Stimulated activated CD8-positive, alpha-beta memory T cell treated with anti-CD3 and anti-CD28 coated beads, Interleukin-12 subunit alpha, Interleukin-12 subunit beta, amount 100 ng/mL, for 24 hours (primary cell): Measurements from ENCODE around the gene TBC1D10A.
A peak's percentile ranks its signal among the peaks of the same experiment; 100 is the strongest.

Source experiments
- DNase-seq: peaks from one replicate; pipeline ENCODE4 v3.0.0-alpha.2; 2020; ENCODE audit errors: extremely low read depth

Gene TBC1D10A

GRCh38 chr22:30299322-30299721 lies 27.4 kb downstream of the TBC1D10A start:
- DNase-seq: no peak

DNA sequence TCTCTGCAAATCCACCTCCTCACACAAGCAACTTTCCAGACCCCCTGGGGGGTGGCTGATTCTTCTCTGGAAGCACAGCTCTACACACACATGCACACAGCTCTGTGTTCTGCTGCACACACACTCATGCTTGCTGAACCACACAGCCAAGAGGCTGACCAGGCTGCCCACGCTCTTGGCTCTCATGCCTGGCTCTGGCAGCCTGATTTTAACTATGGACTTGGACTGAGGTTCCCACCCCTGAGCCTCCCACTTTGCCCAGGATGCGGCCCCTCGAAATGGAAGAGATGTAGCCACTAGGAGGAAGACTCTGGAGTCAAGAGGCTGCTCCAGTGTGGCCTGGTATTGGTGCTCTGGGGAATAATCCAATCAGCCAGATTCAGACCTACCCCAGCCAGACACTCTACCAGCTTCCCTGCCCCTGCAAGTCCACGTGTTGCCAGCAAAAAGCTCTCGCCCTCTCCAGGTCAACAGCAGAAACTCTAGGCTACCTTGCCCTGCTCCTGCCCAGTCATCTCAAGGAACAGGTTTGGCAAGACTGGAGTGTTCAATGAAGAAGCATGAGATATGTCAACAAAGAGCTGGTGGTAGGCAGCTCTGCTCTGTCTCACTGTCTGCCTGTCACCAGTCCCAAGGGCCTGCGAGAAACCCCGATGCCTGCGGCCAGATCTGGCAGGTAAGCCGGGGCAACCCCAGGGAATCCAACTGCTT lies 28.6 kb downstream of the TBC1D10A start:
- DNase-seq: no peak

DNA sequence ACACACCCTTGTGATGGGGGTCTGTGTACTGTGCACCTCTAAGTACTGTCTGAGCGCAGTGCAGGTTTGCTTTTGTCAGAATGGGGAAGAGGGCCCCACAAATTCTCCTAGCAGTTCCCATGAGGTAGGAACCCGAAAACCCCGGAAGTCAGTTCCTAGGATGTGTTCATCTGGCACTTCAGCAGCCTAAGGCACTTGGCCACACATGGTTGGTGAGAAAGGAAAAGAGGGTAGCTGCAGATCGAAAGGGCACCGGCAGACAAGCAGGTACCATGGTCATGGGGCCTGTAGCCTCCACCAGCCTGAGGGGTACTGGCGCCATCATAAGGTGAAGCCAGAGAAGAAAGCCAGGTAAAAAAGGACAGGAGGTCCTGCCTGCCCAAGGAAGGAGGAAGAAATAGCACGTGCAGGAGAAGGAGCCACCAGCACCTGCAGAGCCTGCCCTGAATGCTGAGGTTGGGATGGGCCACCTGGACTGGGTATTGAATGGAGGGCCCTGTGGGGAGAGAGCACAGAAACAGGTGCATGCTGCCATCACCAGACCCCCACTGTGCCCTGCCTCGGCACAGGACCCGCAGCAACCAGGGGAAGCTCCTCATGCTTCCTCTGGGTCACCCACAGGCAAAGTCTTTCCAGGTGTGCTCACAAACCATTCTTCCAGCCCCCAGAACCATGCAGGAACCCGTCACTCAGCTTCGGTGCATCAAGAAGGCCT lies 29.3 kb downstream of the TBC1D10A start:
- DNase-seq: no peak

DNA sequence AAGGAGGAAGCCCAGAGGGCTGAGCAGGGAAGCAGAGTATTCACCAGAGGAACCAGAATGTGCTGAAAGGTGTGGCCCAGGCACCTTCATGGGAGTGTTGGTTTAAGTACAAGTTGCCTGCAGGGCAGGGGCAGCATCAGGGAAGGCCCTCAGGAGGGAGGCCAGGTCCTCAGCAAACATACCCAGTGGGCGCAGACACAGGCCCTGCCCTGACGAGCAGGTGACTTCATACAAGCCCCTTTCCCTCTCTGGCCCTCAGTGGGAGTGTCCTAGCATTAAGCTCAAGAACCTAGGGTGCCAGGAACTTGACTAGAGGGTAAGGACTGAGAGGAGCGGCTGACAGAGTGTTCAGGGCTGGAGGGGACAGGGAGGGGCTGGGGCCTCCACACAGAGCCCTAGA lies 29.9 kb downstream of the TBC1D10A start:
- no peak for DNase-seq

GRCh38 chr22:30296324-30296723 lies 30.4 kb downstream of the TBC1D10A start:
- no peak for DNase-seq

DNA sequence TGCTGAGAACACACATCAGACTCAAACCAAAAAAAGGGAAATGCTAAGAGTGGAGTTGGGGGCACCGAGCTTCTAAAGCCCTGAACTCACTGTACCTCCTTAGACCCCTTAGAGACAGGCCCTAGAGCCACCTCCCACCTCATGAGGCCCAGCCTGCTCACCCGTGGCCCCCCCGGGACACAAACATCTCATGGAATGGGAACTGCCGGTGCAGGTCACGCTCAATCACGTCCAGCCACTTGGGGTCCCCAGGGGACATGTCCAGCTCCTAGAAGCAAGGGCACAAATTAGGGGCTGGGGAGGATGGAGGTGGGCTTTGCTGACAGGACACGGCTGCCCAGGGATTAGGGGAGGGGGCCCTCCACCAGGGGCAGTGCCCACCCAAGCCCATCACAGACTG lies 31.2 kb downstream of the TBC1D10A start:
- no peak for DNase-seq

GRCh38 chr22:30294830-30295229 lies 31.9 kb downstream of the TBC1D10A start:
- DNase-seq: no peak

GRCh38 chr22:30294066-30294465 lies 32.7 kb downstream of the TBC1D10A start:
- DNase-seq: no peak

GRCh38 chr22:30293026-30293425 lies 33.7 kb downstream of the TBC1D10A start:
- DNase-seq: no peak

DNA sequence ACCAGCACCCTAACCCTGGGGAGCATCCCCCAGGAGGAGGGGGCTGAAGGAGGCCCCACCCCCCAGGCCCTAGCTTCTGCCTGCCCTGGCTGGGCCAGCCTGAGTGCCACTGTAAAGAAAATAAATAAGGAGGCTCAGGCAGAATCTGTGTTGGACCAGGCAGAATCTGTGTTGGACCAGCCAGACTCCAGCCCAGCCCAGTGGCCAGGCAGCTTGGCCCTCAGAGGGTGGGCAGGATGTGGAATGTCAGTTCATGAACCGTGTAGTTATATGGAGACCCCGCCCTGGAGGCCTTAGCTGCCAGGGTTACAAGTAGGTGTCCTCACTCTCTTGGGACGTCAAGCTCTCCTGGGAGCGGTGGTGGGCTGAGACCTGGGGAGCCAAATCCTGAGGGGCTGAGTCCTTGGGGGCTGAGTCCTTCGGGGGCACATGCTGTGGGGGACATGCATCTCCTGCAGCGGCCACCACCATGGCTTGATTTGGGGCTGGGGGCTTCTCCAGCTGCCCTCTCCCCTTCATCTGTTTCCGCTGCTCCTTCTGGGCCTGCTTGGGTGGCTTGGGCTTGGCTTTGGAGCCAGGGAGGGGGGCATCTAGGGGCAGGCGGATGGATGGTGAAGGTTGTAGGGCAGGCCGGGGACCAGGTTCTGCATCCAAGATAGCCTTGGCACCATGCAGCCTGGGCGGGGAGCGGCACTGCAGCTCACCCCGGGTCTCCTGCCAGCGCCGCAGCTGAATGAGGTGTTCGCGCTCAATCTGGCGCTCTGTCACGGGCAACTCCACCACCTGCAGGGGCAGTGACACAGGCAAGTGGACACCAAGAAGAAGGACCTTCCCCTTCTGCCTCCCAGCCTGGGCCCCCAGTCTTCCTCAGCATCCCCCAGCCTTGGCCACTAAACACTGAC lies 34.4 kb downstream of the TBC1D10A start:
- no peak for DNase-seq

DNA sequence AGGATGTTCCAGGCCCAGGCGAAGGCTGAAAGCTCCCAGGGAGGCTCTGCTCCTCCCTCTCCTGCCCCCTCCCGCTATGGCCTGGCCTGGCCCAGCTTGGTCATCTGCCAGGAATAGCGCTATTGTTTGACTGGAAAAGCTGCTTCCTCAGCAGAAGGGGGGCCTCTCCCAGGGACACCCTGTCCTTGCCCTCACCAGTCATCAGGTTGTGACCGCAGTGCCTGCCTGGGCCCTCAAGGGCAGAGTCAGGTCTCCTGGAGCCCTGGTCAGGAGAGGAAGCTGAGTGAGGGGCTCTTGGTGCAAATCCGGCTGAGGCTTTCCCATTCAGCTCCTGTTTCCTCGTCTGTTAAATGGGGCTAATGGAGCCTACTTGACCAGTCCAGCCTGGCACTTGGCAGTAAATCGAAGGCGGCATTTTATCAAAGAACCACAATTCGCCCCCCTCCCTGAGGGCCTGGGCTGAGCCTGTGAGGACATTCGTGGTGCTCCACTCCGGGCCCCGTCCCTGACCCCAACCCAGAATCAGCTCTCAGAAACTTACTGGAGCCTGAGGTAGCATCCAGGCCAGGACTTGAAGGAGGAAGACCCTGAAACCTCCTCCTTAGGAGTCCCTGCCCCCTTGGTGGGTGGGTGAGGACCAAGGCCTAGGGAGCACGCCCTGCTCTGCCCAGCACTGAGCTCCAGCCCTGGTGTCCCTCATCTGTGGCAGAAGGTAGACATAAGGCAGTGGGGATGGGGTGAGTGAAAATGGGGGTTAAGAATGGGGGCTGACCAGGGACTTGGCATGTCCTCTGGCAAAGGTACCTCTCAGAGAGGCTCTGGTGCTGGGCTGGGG lies 35.5 kb downstream of the TBC1D10A start:
- no peak for DNase-seq

DNA sequence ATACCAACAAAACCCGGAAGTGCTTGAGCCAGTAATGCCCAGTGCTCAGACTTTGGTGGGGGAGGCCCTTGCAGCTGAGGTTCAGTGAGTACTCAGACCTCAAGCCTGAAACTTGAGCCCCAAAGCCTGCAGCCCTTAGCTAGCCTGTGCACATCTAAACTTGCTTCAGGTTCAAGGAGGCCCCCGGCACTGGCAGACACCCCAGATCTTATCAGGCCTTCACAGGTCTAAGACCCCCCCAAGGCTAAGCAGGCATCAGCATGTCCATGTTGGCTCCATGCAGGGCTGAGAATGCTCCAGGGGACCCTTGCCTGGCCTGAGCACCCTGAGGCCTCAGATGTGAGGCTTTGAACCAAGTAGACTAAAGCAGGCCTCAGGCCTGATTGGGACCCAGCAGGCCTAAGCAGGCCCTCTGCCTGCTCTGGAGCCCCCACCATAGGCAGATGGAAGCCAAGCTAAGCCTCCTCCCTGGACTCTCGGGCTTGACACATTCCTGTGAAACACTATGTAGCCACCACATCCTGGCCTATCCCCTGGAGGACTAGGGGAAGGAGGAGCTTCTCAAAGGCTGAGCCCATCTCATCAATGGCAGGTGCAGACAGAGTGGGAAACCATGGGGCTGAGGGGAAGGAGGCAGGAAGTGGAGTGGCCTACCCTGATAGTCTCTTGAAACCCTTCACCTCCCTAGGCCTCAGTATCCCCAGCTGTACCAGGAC lies 36.2 kb downstream of the TBC1D10A start:
- no peak for DNase-seq

DNA sequence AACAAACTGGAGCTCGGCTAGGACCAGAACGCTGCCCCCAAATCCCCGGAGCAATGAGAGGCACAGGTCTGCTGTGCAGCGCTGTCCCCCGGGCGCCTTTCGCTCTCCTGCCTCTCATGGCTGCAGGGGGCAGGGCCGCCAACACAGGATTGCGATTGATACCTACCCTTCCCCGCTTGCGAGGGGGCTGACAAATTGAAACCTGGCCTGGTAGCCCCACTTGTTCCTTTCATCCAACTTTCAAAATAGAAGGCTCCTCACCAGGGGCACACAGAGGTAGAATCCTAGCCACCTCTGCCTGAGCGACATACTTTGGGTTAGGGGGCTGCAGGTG lies 36.8 kb downstream of the TBC1D10A start:
- DNase-seq: no peak

GRCh38 chr22:30289141-30289979 lies 37.4 kb downstream of the TBC1D10A start, which contains the start of gene CASTOR1:
TSS of gene CASTOR1 (minus strand) at chr22:30289505. CDS start at chr22:30289497, 8 bp downstream.
- DNase-seq: peak; percentile 82

- no peak for DNase-seq
Observed at GRCh38 chr22:30288419-30289140, 38.2 kb downstream of the TBC1D10A start.

DNA sequence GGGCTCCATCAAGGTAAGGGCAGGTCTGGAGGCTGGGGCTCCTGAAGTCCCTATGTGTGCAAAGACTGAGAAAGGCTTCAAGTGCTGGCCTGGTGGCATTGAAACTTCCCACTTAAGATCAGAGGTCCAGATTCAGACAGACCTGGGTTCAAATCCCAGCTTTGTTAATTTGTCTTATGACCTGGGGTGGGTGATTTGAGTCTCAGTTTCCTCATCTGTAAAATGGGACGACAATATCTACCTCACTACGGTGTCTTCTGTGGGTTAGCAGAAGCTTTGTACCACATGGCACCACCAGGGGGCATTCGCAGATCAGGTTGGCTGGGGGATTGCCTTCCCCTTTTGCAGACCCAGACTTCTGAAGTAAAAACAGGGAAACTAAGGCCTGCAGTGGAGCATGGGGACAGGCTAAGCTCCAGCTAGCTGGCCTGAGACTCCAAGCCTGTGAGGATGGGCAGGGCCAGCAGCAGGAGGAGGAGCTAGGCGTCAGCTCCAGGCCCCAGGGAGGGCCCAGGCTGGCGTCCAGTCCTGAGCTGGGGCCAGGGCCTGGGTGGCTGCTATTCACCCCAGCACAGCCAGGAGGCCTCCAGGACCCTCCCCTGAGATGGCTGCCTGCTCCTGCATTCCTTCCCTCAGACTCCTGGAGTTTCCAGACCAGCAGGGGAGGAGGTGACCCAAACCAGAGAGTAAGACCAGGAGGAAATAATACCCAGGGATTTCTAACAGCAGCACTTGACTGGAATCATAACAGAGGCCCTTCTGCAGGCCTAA lies 38.9 kb downstream of the TBC1D10A start:
- DNase-seq: peak; percentile 69

DNA sequence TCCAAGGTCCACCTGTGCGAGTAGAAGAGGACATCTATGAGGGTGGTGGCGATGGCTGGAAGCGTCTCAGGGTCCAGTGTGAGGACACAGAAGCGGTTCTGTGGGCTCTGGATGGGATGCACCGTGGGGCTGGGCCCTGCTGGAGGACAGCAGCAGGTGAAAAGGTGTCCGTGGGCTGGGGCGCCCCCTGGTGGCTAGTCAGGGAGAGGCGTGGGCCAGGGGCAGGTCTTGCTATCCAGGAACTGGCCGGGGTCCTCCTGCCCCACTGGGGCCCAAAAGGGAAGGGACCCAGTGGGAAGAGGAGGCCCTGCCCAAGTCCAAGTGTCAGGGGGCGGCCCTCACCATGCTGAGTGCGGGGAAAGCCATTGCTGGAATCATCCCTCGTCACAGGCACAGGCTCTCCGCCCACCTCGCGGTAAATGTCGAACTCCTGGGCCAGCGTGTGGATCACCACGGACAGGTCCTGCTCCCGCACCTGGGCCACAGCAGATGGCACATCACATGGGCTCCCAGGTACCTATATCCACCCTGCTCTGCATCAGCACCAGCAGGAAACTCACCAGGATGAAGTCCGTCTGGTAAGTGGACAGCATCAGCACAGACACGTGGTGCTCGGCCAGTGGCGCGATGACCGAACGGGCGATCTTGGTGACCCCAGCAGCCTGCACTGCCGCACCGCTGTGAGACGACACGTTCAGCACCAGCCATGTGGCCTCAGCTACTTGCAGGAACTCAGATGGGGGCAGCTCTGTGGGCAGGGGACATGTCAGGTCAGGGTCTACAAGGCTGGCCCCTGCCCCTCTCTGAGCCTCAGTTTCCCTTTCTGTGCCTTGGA lies 39.7 kb downstream of the TBC1D10A start:
- DNase-seq: peak; percentile 66

DNA sequence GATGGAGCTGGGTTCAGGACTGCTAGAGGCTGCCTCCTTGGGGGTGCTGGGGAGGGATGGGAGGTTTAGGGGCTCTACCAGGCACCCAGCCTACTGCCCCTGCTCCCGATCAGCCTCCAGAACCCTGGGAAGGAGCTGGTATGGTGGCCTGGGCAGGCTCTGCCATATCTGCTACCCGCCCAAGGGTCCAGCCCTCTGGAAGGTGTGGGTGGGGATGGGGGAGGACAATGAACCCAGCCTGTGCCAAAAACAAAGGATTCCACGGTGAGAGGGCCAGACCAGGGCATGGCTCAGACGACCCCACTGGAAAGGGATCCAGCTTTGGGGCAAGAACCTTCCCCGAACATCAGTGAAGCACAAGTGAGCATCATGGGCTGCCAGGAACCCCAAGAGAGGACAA lies 40.4 kb downstream of the TBC1D10A start:
- no peak for DNase-seq
